CMK (cell line): Measurements from ENCODE around the gene UNC13D.

ENCODE experiments used
- DNase-seq: peaks from one replicate; pipeline ENCODE4 v3.0.0-alpha.2; 2010; ENCODE audit warnings: low read depth

The UNC13D gene

GRCh38 chr17:75834279-75834920, 9.8 kb downstream of the UNC13D start:
- no peak for DNase-seq

GRCh38 chr17:75832652-75833400, 11.4 kb downstream of the UNC13D start:
- DNase-seq: no peak

GRCh38 chr17:75832164-75832651, 12.0 kb downstream of the UNC13D start:
- DNase-seq: no peak

- DNase-seq: no peak
These were observed 13.1 kb downstream of the UNC13D start for GRCh38 chr17:75831032-75831571.

GRCh38 chr17:75830164-75831031, 13.8 kb downstream of the UNC13D start:
- DNase-seq: no peak

- no peak for DNase-seq
These were observed 14.5 kb downstream of the UNC13D start for GRCh38 chr17:75829747-75830146.

GRCh38 chr17:75828741-75829140, 15.5 kb downstream of the UNC13D start:
- no peak for DNase-seq

GRCh38 chr17:75828076-75828400, 16.2 kb downstream of the UNC13D start:
- DNase-seq: no peak

GRCh38 chr17:75827308-75828075, 16.7 kb downstream of the UNC13D start:
- DNase-seq: no peak

- DNase-seq: no peak
These were observed 17.5 kb downstream of the UNC13D start for GRCh38 chr17:75826561-75827307.

GRCh38 chr17:75825748-75826370, 18.3 kb downstream of the UNC13D start:
- no peak for DNase-seq

GRCh38 chr17:75825149-75825552, 19.1 kb downstream of the UNC13D start:
- no peak for DNase-seq

GRCh38 chr17:75824666-75825065, 19.5 kb downstream of the UNC13D start:
- no peak for DNase-seq

GRCh38 chr17:75824050-75824552, 20.1 kb downstream of the UNC13D start:
- no peak for DNase-seq

GRCh38 chr17:75823257-75824041, 20.8 kb downstream of the UNC13D start:
- no peak for DNase-seq

- no peak for DNase-seq
These were observed 21.4 kb downstream of the UNC13D start for GRCh38 chr17:75822800-75823166.

- DNase-seq: no peak
These were observed 21.9 kb downstream of the UNC13D start for GRCh38 chr17:75822119-75822799.

- DNase-seq: no peak
These were observed 22.7 kb downstream of the UNC13D start for GRCh38 chr17:75821552-75821951.
